ENCODE measurements around the gene SLIT3.

DNA sequence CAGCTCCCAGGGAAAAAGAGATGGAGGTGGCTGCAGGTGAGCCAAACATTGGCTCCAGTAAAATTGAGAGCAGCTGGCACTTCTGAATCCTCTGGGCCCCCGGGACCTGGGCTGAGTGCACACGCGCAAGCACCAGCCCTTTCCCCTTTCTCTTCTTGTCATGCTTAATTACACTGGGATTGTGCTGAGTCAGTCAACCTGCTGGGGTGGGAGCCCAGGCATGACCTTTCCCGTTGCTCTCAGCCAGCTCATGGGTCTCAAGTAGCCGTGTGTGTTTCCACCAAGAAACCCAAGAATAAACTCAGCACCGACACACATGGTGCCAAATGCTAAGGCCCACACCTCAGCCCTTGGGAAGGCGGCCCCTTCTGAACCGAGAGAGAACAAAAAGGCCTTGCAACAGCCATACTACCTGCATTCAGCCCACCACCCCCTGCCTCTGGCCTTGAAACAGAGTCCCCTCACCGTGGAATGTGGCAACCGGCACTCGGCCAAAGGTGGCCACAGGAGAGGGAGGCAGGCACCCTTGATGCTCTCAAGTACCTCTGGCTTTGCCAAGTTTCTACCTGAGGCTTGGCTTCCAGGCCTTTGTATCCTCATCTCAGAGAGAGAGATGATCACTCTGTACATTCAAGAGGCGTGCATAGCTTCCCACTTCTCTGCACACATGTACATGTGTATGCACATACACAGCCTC, 28.1 kb downstream of the SLIT3 start:
- no peak for TF ChIP-seq ZC3H10 (CRISPR knock-in tag; IDR thresholded peaks at IDR 0.05)
- no peak for TF ChIP-seq SNAI2 (CRISPR knock-in tag; IDR thresholded peaks at IDR 0.05)
- TF ChIP-seq CSRNP3 (CRISPR knock-in tag; IDR thresholded peaks at IDR 0.05), result no peak
- no peak for TF ChIP-seq RARB (CRISPR knock-in tag; IDR thresholded peaks at IDR 0.05)
- no peak for TF ChIP-seq PPARA (CRISPR knock-in tag; IDR thresholded peaks at IDR 0.05; ENCODE audit: borderline replicate concordance)
- no peak for TF ChIP-seq ZNF70 (CRISPR knock-in tag; IDR thresholded peaks at IDR 0.05)
- no peak for TF ChIP-seq CSDC2 (CRISPR knock-in tag; IDR thresholded peaks at IDR 0.05)
- no peak for TF ChIP-seq CREB5 (CRISPR knock-in tag; IDR thresholded peaks at IDR 0.05; ENCODE audit: low read depth)
- TF ChIP-seq BACH2 (CRISPR knock-in tag; IDR thresholded peaks at IDR 0.05; ENCODE audit: borderline replicate concordance), result no peak
- no peak for TF ChIP-seq TOX (CRISPR knock-in tag; IDR thresholded peaks at IDR 0.05; ENCODE audit: borderline replicate concordance)
- TF ChIP-seq ISL1 (CRISPR knock-in tag; IDR thresholded peaks at IDR 0.05), result no peak

Measured in SK-N-SH treated with all-trans-retinoic acid at 6 μM for 48 hours (cell line).